Progenitor cell of endocrine pancreas (in vitro differentiated cells): ENCODE measurements around the gene MRC2. TPM values are rescaled to one million over a fixed set of nuclear protein-coding genes. Genes with fewer than 3 reads are reported as not detected.

Experiments
- DNase-seq: peaks from one replicate; pipeline ENCODE4 v3.0.0; 2021; ENCODE audit warnings: low spot score; ENCODE audit not compliant: unreplicated experiment
- H3K27ac Mint-ChIP-seq: 2 replicates; pipeline ENCODE4 v1.8.0; 2021; ENCODE audit warnings: mild to moderate bottlenecking, moderate library complexity, mixed read lengths
- H3K27me3 Mint-ChIP-seq: 2 replicates; pipeline ENCODE4 v1.8.0; 2021; ENCODE audit warnings: mixed read lengths
- H3K36me3 Mint-ChIP-seq: 2 replicates; pipeline ENCODE4 v1.8.0; 2022; ENCODE audit warnings: mixed read lengths; ENCODE audit not compliant: insufficient read depth
- H3K4me1 Mint-ChIP-seq: 2 replicates; pipeline ENCODE4 v1.8.0; 2021; ENCODE audit warnings: low read depth, mixed read lengths
- H3K4me3 Mint-ChIP-seq: 2 replicates; pipeline ENCODE4 v1.8.0; 2021; ENCODE audit warnings: low read depth, mild to moderate bottlenecking, moderate library complexity, mixed read lengths
- H3K9me3 Mint-ChIP-seq: 2 replicates; pipeline ENCODE4 v1.8.0; 2021; ENCODE audit warnings: low read depth, mixed read lengths
- total RNA-seq: library from RNA; stranded (reverse); gene quantifications from 2 replicates; pipeline ENCODE4 v1.2.1, GENCODE V29; 2021
- TF ChIP-seq, protein P1 (sequence below): fragments of 200-600 bp; sonication (generic); IDR thresholded peaks from one replicate; pipeline ENCODE4 v1.5.0; 2021; ENCODE audit warnings: antibody characterized with exemption, mild to moderate bottlenecking; ENCODE audit not compliant: unreplicated experiment

The MRC2 gene
- total RNA-seq, 1 donor from 2014 or later: 4.9 TPM

DNA sequence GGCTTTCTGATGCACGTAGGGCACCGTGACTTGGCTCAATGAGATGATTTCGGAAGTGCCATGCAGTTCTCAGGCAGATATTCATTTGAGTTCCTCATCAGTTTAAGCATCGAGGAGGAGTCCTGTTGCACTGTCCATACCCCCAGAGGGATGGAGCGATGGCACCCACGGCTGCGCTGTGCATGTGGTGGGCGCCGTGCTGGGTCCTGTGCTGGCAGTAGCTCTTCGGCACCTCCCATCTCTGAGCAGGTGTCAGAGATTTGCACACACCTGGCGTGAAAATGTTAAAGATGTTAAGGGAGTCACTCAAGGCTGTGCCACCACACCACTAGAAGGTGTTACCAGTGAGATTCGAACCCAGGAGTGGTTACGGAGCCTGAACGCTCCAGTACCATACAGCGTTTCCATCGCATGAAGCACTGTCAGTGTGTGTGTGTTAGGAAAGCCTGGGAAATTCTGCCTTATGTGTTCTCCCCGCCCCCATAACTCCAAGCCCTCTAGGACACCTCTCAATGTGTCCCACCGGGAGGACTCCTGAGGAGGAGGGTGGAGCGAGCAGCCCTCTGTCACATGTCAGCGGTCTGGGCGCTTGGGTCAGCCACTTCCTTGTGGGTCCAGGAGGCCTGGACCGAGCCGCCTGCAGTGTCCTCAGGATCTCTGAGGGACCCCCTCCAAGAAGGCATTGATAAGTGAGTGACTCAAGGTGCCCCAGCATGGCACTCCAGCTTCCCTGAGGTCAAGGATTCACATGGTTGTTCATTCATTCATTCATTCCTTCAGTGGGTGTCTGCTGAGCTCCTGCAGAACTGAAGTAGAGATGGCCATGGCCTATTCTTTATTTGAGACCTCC lies 3.8 kb downstream of the MRC2 start:
- H3K27ac Mint-ChIP-seq: no peak overlapping the region
- TF ChIP-seq, protein P1, sequence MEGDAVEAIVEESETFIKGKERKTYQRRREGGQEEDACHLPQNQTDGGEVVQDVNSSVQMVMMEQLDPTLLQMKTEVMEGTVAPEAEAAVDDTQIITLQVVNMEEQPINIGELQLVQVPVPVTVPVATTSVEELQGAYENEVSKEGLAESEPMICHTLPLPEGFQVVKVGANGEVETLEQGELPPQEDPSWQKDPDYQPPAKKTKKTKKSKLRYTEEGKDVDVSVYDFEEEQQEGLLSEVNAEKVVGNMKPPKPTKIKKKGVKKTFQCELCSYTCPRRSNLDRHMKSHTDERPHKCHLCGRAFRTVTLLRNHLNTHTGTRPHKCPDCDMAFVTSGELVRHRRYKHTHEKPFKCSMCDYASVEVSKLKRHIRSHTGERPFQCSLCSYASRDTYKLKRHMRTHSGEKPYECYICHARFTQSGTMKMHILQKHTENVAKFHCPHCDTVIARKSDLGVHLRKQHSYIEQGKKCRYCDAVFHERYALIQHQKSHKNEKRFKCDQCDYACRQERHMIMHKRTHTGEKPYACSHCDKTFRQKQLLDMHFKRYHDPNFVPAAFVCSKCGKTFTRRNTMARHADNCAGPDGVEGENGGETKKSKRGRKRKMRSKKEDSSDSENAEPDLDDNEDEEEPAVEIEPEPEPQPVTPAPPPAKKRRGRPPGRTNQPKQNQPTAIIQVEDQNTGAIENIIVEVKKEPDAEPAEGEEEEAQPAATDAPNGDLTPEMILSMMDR: no peak
- H3K27me3 Mint-ChIP-seq: peaks cover 36% of the 10 kb centered on the region
- peaks cover 4% of the 10 kb centered on the region for H3K4me1 Mint-ChIP-seq
- H3K36me3 Mint-ChIP-seq: no peaks in the 10 kb centered on the region
- H3K4me3 Mint-ChIP-seq: no peak overlapping the region
- no peak for DNase-seq
- no peaks in the 10 kb centered on the region for H3K9me3 Mint-ChIP-seq

DNA sequence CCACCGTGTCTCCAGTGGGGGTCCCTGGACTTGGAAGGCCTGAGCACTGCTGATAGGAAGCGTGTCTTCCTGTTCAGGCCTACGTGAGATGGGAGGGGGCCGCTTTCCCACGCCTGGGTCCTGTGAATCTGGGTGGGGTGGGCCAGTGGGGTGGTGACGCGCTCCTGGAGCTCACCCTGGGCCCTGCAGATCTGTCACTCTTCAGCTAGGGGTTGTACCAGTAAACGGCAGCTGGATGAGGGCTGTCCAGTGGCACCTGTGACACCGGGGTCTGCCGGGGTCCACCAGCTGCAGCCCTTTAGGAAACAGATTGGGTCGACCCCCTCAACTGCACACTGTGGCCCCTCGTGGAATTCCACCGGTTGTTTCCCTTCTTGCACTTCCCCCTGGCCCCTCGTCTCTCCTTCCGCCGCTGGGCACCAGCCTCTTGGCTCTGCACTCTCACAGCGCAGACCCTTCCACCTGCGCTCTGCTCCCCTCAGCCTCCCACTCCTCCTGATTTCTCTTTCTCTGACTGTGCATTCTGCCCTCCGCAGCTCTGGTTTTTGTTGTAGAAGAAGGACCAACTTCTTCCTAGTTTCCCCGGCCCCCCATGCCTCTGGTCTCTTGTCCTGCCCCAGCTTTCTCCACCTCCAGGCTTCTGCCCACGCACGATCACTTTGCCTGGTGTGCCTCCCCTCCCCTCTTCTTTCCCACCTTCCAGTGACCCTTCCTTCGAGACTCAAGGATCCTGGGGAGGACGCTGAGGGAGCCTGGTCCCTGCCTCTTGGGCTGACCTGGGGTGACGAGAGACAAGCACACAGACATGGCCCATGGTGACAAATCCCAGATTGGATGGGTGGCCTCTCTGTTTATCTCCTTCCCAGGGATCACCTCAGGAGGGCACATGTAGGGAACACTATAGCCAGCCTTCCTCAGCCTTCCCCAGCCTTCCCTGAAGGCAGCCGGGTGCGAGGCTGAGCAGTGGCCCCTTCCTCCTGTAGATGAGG lies 4.8 kb downstream of the MRC2 start:
- Mint-ChIP-seq H3K27me3 (peaks cover 32% of the 10 kb centered on the region), H3K27ac (no peak overlapping the region), H3K4me1 (peaks cover 3% of the 10 kb centered on the region), H3K9me3 (no peaks in the 10 kb centered on the region), H3K4me3 (no peak overlapping the region), H3K36me3 (no peaks in the 10 kb centered on the region)
- TF ChIP-seq, protein P1: no peak
- DNase-seq: no peak

DNA sequence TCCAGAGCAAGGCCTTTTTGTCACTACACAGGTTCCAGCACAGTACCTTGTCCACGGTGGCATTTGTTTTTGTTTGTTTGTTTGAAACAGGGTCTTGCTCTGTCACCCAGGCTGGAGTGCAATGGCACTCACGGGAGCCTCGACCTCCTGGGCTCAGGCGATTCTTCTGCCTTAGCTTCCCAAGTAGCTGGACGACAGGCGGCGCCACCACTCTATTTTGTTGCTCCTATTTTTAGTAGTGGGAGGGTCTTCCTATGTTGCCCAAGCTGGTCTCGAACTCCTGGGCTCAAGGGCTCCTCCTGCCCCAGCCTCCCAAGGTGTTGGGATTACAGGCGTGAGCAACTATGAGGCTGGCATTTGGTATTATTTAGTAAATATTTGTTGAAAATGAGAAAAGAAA lies 10.3 kb downstream of the MRC2 start:
- DNase-seq: no peak
- Mint-ChIP-seq H3K4me3 (no peak overlapping the region), H3K36me3 (no peaks in the 10 kb centered on the region), H3K4me1 (no peaks in the 10 kb centered on the region), H3K9me3 (no peaks in the 10 kb centered on the region), H3K27ac (peak overlapping the region; percentile 8), H3K27me3 (no peaks in the 10 kb centered on the region)
- TF ChIP-seq, protein P1: no peak

DNA sequence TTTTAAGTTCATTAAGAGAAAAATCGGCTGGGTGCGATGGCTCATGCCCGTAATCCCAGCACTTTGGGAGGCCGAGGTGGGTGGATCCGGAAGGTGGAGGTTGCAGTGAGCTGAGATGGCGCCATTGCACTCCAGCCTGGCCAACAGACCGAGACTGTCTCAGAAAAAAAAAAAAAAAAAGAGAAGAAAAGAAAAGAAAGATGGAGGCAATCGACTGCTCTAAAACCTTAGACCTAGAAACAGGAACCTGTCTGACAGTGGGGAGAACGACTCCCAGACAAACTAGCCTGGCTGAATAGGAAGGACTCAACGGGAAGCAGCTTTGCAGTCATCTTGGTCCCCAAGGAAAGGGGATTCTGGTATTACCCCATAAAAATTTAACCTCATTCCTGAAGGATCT lies 13.7 kb downstream of the MRC2 start:
- TF ChIP-seq, protein P1: no peak
- Mint-ChIP-seq H3K4me3 (no peak overlapping the region), H3K36me3 (no peaks in the 10 kb centered on the region), H3K27ac (no peak overlapping the region), H3K9me3 (no peaks in the 10 kb centered on the region), H3K4me1 (no peaks in the 10 kb centered on the region), H3K27me3 (no peaks in the 10 kb centered on the region)
- DNase-seq: no peak

DNA sequence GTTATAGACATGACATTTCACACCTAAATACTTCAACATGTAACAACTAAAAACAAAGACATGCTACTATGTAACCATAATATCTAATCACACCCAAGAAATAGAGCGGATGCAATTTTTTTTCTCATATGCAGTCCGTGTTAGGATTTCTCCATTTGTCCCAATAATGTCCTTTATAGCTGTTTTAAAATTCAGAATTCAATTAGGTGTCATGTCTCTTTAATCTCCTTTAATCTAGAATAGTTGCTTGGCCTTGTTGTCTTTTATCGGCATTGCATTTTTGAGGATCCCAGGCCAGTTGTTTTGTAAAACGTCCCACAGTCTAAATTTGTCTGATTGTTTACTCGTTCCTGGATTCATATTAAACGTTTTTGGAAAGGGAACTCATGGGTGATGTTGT lies 14.5 kb downstream of the MRC2 start:
- no peaks in the 10 kb centered on the region for H3K36me3 Mint-ChIP-seq
- H3K27me3 Mint-ChIP-seq: no peaks in the 10 kb centered on the region
- H3K9me3 Mint-ChIP-seq: no peaks in the 10 kb centered on the region
- no peaks in the 10 kb centered on the region for H3K4me1 Mint-ChIP-seq
- TF ChIP-seq, protein P1: no peak
- DNase-seq: no peak
- no peak overlapping the region for H3K4me3 Mint-ChIP-seq
- H3K27ac Mint-ChIP-seq: no peak overlapping the region
